Adrenal gland (tissue), 12 donors: ENCODE data around the gene PACS2. TPM values are rescaled to one million over a fixed set of nuclear protein-coding genes. Genes with fewer than 3 reads are reported as not detected.

Source experiments
- DNase-seq, 7 donors: peaks; one replicate each; pipeline ENCODE4 v3.0.0-alpha.2; 2019 to 2020
- H3K27ac ChIP-seq, 5 donors: fragments of 200-600 bp; sonication (generic) in 4 of 5; 1 replicate in 3 of 5; 2 replicates in 2 of 5; pipeline versions ENCODE4 v1.5.1 to v1.8.0; 2016 to 2020; ENCODE audit warnings: mild to moderate bottlenecking in 1 of 5
- H3K27me3 ChIP-seq: fragments of 200-600 bp; 2 replicates; pipeline ENCODE4 v1.8.0; 2021
- H3K36me3 ChIP-seq, 2 donors: fragments of 200-600 bp; replicated peaks in 1 of 2; 1 replicate in 1 of 2; 2 replicates in 1 of 2; pipeline versions ENCODE4 v1.5.1 to v1.8.0; 2018 to 2022
- H3K4me1 ChIP-seq, 2 donors: fragments of 200-600 bp; replicated peaks in 1 of 2; 1 replicate in 1 of 2; 2 replicates in 1 of 2; pipeline versions ENCODE4 v1.5.1 to v1.8.0; 2018 to 2021
- H3K4me3 ChIP-seq, 4 donors: fragments of 200-600 bp; sonication (generic) in 3 of 4; one replicate each; pipeline ENCODE4 v1.5.1; 2016 to 2018
- H3K9me3 ChIP-seq, 3 donors: fragments of 200-600 bp; sonication (generic) in 1 of 3; replicated peaks in 1 of 3; 1 replicate in 2 of 3; 2 replicates in 1 of 3; pipeline versions ENCODE4 v1.5.1 to v1.8.0; 2016 to 2021
- CTCF ChIP-seq, 6 experiments: fragments of 450-650 bp in 4 of 6; fragments of 200-600 bp in 2 of 6; sonication (generic) in 1 of 6; IDR thresholded peaks; 1 replicate in 5 of 6; 2 replicates in 1 of 6; pipeline versions ENCODE4 v1.5.1 to v1.8.0; 2016 to 2021; ENCODE audit warnings: antibody characterized with exemption in 6 of 6, mild to moderate bottlenecking in 2 of 6, moderate library complexity in 1 of 6
- POLR2A ChIP-seq, 2 donors: fragments of 450-650 bp; IDR thresholded peaks; one replicate each; pipeline ENCODE4 v1.6.1; 2017; ENCODE audit warnings: antibody characterized with exemption in 2 of 2, mild to moderate bottlenecking in 2 of 2, moderate library complexity in 1 of 2
- WGBS, 4 donors: extraction: QIAGEN DNeasy Blood & Tissue Kit in 2 of 4; methylation state at CpG; one replicate each; pipeline versions ENCODE4 v1.1.5 to v1.1.7; 2013 to 2017; 5-methylcytosine and 5-hydroxymethylcytosine counted together
- intact Hi-C, 2 donors: fragments of 100-400 bp; cut with DNase I; formaldehyde crosslinking; loops; one replicate each; pipeline versions ENCODE4 v1.14.1 to v1.15.0; 2022 to 2023
- polyA plus RNA-seq, 3 donors: library from polyadenylated mRNA; stranded (reverse); fragments of 200-250 nt in 2 of 3; fragments of 350-450 nt in 1 of 3; fragmentation: Illumina TruSeq in 1 of 3; extraction: RNeasy Lipid Tissue Mini Kit (QIAGEN cat#74804) in 1 of 3; gene quantifications; one replicate each; pipeline ENCODE4 v1.2.3, GENCODE V29; 2013 to 2014
- total RNA-seq, 9 donors: library from RNA; depleted of rRNA in 4 of 9; stranded (reverse); fragments of >200 nt in 4 of 9; fragments of 120-200 nt in 1 of 9; fragmentation: NEBNext Ultra II Directional in 1 of 9; extraction: Animal tissue kit (Norgen Biotek cat#: 25700) in 1 of 9; gene quantifications; one replicate each; pipeline versions ENCODE4 v1.1.0 to v1.2.4, GENCODE V29; 2013 to 2023
- donor health status: healthy with polysubstance abuse.
- donor health status: Bipolar disorder and iron deficiency.
- donor health status: DM: yes; HTN: yes; CAD: no.
- donor health status: DM: no; HTN: no; CAD: no.
- donor health status: DM: no; HTN: no; CAD: no.
- donor health status: DM: yes; HTN: yes; CAD: no.

Gene PACS2
- total and polyA plus RNA-seq, 12 donors: 19.5 to 221 (median 81.1) TPM

GRCh38 chr14:105368426-105368825 lies 53.9 kb downstream of the PACS2 start:
- intact Hi-C loops: no loop called here
- no peak for DNase-seq
- Histone ChIP-seq H3K4me1 (no peaks in the 10 kb centered on the region), H3K27ac (no peak overlapping the region), H3K36me3 (peaks cover 0 to 25% of the 10 kb centered on the region in 2 donors), H3K27me3 (no peaks in the 10 kb centered on the region), H3K4me3 (no peak overlapping the region), H3K9me3 (no peaks in the 10 kb centered on the region)
- no peak for TF ChIP-seq POLR2A (IDR thresholded peaks at IDR 0.05)
- TF ChIP-seq CTCF (IDR thresholded peaks at IDR 0.05): no peak
- WGBS, 4 donors: 92 to 95% (median 94%) methylated on average over 16 to 20 of the region's 20 CpGs

- no peak for TF ChIP-seq CTCF (IDR thresholded peaks at IDR 0.05)
- no peak for TF ChIP-seq POLR2A (IDR thresholded peaks at IDR 0.05)
- Histone ChIP-seq H3K27me3 (no peaks in the 10 kb centered on the region), H3K9me3 (no peaks in the 10 kb centered on the region), H3K4me3 (no peak overlapping the region), H3K27ac (no peak overlapping the region), H3K36me3 (peaks cover 0 to 25% of the 10 kb centered on the region in 2 donors), H3K4me1 (no peaks in the 10 kb centered on the region)
- WGBS, 4 donors: 92 to 96% (median 93%) methylated on average over 5 to 29 of the region's 29 CpGs
- DNase-seq: no peak
- intact Hi-C loops: no loop called here
These were observed 54.5 kb downstream of the PACS2 start for GRCh38 chr14:105368910-105369652.

- Histone ChIP-seq H3K4me3 (no peak overlapping the region), H3K4me1 (no peaks in the 10 kb centered on the region), H3K36me3 (peaks cover 0 to 25% of the 10 kb centered on the region in 2 donors), H3K27ac (no peak overlapping the region), H3K27me3 (no peaks in the 10 kb centered on the region), H3K9me3 (no peaks in the 10 kb centered on the region)
- 94 to 100% (median 98%) methylated on average over 1 to 28 of the region's 28 CpGs for WGBS, 4 donors
- no peak for DNase-seq
- intact Hi-C loops: loop anchor here (5.0 kb wide), 2 partner anchors 118 to 158 kb away; partner anchors contain the start of genes CRIP1 (in 2 of the 2) and TMEM121 (in 1 of the 2)
- TF ChIP-seq CTCF (IDR thresholded peaks at IDR 0.05) (no peak), POLR2A (IDR thresholded peaks at IDR 0.05) (no peak)
These were observed 55.1 kb downstream of the PACS2 start for GRCh38 chr14:105369653-105370040.

- no peaks in the 10 kb centered on the region for H3K4me1 ChIP-seq
- no peak overlapping the region for H3K27ac ChIP-seq
- TF ChIP-seq POLR2A (IDR thresholded peaks at IDR 0.05): no peak
- TF ChIP-seq CTCF (IDR thresholded peaks at IDR 0.05): no peak
- H3K27me3 ChIP-seq: no peaks in the 10 kb centered on the region
- H3K36me3 ChIP-seq: peaks cover 0 to 6% of the 10 kb centered on the region in 2 donors
- 82 to 90% (median 89%) methylated on average over 11 of the region's 11 CpGs for WGBS, 4 donors
- no peak for DNase-seq
- no peaks in the 10 kb centered on the region for H3K9me3 ChIP-seq
- no peak overlapping the region for H3K4me3 ChIP-seq
- intact Hi-C loops: loop anchor here (5.0 kb wide), 2 partner anchors 113 to 153 kb away; partner anchors contain the start of genes CRIP1 (in 2 of the 2) and TMEM121 (in 1 of the 2)
These were observed 59.8 kb downstream of the PACS2 start for GRCh38 chr14:105374389-105374788.
